Dendritic cell treated with granulocyte-macrophage colony-stimulating factor and Interleukin-4, amounts not matched to agents 40 ng/mL and 50 ng/mL, for 4 days (primary cell): ENCODE results near the gene UBE2L6.

Source experiments
- H3K27ac Mint-ChIP-seq: one replicate; pipeline ENCODE4 v1.8.0; 2022; ENCODE audit warnings: mild to moderate bottlenecking, mixed read lengths
- H3K27me3 Mint-ChIP-seq: one replicate; pipeline ENCODE4 v1.8.0; 2022; ENCODE audit warnings: mild to moderate bottlenecking, mixed read lengths
- H3K36me3 Mint-ChIP-seq: one replicate; pipeline ENCODE4 v1.8.0; 2022; ENCODE audit warnings: low read depth, mixed read lengths
- H3K4me1 Mint-ChIP-seq: one replicate; pipeline ENCODE4 v1.8.0; 2022; ENCODE audit warnings: low read depth, mixed read lengths
- H3K4me3 Mint-ChIP-seq: one replicate; pipeline ENCODE4 v1.8.0; 2022; ENCODE audit warnings: mild to moderate bottlenecking, moderate library complexity, mixed read lengths
- H3K9me3 Mint-ChIP-seq: one replicate; pipeline ENCODE4 v1.8.0; 2022; ENCODE audit warnings: mixed read lengths
- intact Hi-C: fragments of 100-400 bp; cut with micrococcal nuclease; formaldehyde crosslinking; loops from one replicate; pipeline ENCODE4 v1.15.0; 2022

UBE2L6 gene

DNA sequence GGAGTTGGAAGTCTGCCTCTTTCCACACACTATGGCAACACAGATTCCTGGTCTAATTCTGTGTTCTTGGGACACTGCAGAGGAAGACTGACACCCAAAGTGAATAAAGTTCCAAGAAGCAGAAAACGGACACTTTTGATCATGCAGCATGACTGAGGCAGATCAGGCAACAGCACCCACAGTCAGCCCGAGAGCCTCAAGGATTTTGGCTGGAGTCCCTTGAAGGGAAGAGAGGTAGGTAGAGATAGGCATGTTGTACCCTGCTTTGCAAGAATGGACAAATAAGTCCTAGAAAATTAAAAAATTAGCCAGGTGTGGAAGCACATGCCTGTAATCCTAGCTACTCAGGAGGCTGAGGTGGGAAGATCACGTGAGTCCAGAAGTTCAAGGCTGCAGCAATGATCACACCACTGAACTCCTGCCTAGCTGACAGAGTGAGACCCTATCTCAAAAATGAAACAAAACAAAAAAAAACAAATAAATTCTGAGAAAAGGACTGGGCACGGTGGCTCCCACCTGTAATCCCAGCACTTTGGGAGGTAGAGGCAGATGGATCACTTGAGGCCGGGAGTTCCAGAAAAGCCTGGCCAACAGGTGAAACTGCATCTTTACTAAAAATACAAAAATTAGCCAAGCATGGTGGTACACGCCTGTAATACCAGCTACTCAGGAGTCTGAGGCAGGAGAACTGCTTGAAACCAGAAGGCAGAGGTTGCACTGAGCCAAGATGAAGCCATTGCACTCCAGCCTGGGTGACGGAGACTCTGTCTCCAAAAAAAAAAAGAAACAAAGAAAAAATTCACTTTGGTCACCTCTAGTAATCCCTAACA is 58.9 kb downstream of the UBE2L6 start:
- peaks cover 1% of the 10 kb centered on the region for H3K27me3 Mint-ChIP-seq

DNA sequence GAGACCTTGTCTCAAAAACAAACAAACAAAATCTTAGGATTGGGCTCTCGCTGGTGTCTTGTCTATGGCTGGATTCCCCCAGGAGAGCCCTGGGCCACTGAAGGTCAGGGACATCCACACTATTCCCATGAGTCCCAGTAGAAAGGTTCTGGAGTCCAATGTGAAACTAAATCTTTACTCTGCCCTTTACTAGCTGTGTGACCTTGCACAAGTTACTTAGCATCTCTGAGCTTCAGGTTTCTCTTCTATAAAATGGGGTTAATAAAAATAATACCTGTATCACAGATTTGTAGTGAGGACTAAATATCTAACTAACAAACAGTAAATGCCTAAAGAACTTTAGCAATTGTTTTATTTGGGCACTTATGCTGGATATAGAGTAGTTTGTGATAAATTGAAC is 61.0 kb downstream of the UBE2L6 start:
- intact Hi-C loops = no loop called here
- no peaks in the 10 kb centered on the region for H3K36me3 Mint-ChIP-seq

More for the DNA sequence above, 58.9 kb downstream of the UBE2L6 start:
- H3K36me3 Mint-ChIP-seq = no peaks in the 10 kb centered on the region
- no peak overlapping the region for H3K27ac Mint-ChIP-seq
- intact Hi-C loops = no loop called here
- no peak overlapping the region for H3K4me3 Mint-ChIP-seq
- H3K4me1 Mint-ChIP-seq = no peaks in the 10 kb centered on the region
- no peaks in the 10 kb centered on the region for H3K9me3 Mint-ChIP-seq

DNA sequence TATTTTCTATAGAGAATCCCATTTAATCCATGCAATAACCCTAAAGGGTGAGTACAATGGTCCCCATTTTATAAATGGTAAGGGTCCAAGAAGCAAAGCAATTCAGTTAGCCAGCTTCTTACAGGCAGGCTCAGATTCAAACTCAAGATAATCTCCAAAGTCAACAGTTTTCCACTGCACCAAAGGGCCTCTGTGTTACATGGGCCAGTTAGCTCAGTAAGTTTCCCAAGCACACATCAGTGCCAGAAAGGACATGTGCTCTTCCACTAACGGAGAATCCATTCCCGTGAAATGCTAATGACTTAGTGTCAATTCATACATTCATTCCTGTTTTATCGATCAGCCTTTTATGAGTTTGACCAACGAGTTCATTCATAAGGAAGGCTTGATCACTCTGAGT is 63.0 kb downstream of the UBE2L6 start:
- peaks cover 9% of the 10 kb centered on the region for H3K4me1 Mint-ChIP-seq
- H3K27ac Mint-ChIP-seq = no peak overlapping the region
- no peaks in the 10 kb centered on the region for H3K27me3 Mint-ChIP-seq
- H3K9me3 Mint-ChIP-seq = no peaks in the 10 kb centered on the region
- intact Hi-C loops = no loop called here
- H3K4me3 Mint-ChIP-seq = no peak overlapping the region
- peaks cover 4% of the 10 kb centered on the region for H3K36me3 Mint-ChIP-seq

More for the DNA sequence above, 61.0 kb downstream of the UBE2L6 start:
- H3K9me3 Mint-ChIP-seq = no peaks in the 10 kb centered on the region
- H3K27me3 Mint-ChIP-seq = no peaks in the 10 kb centered on the region
- no peaks in the 10 kb centered on the region for H3K4me1 Mint-ChIP-seq
- no peak overlapping the region for H3K27ac Mint-ChIP-seq
- H3K4me3 Mint-ChIP-seq = no peak overlapping the region

DNA sequence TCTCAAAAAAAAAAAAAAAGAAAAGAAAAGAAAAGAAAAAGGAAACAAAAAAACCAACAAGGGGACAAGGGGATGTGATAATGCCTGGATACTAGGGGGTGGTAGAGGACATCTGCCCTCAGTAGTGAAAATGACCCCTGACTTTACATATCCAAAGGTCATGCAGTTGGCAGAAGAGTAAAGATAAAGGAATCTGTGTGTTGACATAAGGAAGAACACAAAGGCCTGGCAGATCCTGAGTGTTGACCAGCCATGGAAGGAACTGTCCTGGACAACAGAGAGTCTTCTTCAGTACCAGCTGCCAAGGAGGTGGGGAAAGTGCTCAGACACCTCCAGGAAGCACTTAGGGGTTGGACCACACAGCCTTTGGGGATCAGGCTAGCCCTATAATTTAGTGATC is 64.6 kb downstream of the UBE2L6 start:
- Mint-ChIP-seq H3K4me1 (peaks cover 9% of the 10 kb centered on the region), H3K27ac (no peak overlapping the region), H3K36me3 (peaks cover 4% of the 10 kb centered on the region), H3K27me3 (no peaks in the 10 kb centered on the region), H3K9me3 (no peaks in the 10 kb centered on the region), H3K4me3 (no peak overlapping the region)
- intact Hi-C loops = no loop called here

DNA sequence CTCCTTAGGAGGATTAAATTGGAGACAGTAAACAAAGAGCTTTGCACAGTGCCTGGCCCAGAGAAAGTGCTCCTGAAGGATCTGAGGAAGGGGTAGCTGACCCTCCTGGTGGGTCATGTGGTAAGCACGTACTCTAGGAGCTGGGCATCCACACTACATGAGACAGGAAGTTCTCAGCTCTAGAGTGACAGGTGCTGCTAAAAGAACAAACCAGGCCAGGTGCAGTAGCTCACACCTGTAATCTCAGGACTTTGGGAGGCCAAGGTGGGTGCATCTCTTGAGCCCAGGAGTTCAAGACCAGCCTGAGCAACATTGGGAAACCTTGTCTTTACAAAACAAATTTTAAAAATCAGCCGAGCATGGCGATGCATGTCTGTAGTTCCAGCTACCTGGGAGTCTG is 65.1 kb downstream of the UBE2L6 start:
- H3K27me3 Mint-ChIP-seq = no peaks in the 10 kb centered on the region
- H3K4me3 Mint-ChIP-seq = no peak overlapping the region
- intact Hi-C loops = no loop called here
- H3K36me3 Mint-ChIP-seq = peaks cover 4% of the 10 kb centered on the region
- H3K4me1 Mint-ChIP-seq = peaks cover 9% of the 10 kb centered on the region
- H3K9me3 Mint-ChIP-seq = no peaks in the 10 kb centered on the region
- H3K27ac Mint-ChIP-seq = no peak overlapping the region

DNA sequence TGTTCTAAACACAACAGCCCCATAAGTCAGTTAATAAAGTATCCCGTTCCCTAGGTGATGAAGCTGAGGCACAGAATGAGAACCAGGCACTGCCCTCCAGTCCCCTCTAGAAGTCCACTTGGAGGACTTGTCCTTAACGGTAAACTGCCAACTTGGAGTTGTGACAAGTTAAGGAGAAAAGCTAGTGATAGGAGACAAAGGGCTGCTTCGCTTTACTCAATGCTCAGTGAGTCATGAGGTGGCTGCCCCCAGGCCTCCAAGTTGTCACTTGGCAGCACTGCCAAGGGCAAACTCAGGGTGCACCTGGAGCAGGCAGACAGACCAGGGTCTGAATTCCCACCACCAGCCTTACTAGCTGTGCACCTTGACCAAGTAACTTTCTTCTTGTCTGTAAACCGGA is 65.5 kb downstream of the UBE2L6 start:
- peaks cover 4% of the 10 kb centered on the region for H3K36me3 Mint-ChIP-seq
- intact Hi-C loops = no loop called here
- peaks cover 9% of the 10 kb centered on the region for H3K4me1 Mint-ChIP-seq
- H3K4me3 Mint-ChIP-seq = no peak overlapping the region
- no peaks in the 10 kb centered on the region for H3K9me3 Mint-ChIP-seq
- H3K27me3 Mint-ChIP-seq = no peaks in the 10 kb centered on the region
- no peak overlapping the region for H3K27ac Mint-ChIP-seq
